Fibroblast of lung (primary cell): ENCODE data around the gene WBP1L.

Experiments
- CTCF ChIP-seq, 2 donors: IDR thresholded peaks in 1 of 2; conservative IDR thresholded peaks in 1 of 2; 1 replicate in 1 of 2; 2 replicates in 1 of 2; pipeline ENCODE4 v1.5.1; 2011 to 2012; ENCODE audit warnings: low read length in 2 of 2, control low read depth in 1 of 2, inconsistent platforms in 1 of 2, low read depth in 1 of 2, mild to moderate bottlenecking in 1 of 2
- EZH2 ChIP-seq: IDR thresholded peaks from 2 replicates; pipeline ENCODE4 v1.5.1; 2012; ENCODE audit warnings: low read length, control low read depth, mild to moderate bottlenecking; ENCODE audit errors: missing control alignments

GRCh38 chr10:102769375-102770107, 25.8 kb downstream of the WBP1L start:
- no peak for TF ChIP-seq CTCF (conservative IDR thresholded peaks at IDR 0.05 in 1 of 2, IDR thresholded peaks at IDR 0.05 in 1 of 2; ENCODE audit: low read depth in 1 of 2, low read length in 2 of 2)
- TF ChIP-seq EZH2, result no peak
